T-helper 17 cell (primary cell): ENCODE measurements around the gene IRF7. TPM values are rescaled to one million over a fixed set of nuclear protein-coding genes. Genes with fewer than 3 reads are reported as not detected.
A peak's percentile ranks its signal among the peaks of the same experiment; 100 is the strongest.

Experiments used
- ATAC-seq: fragments of 150-1000 bp; cut with Tn5 transposase; 2 replicates; pipeline ENCODE4 v1.10.0; 2021; ENCODE audit warnings: mild to moderate bottlenecking, moderate library complexity
- DNase-seq, 3 donors: peaks; one replicate each; pipeline versions ENCODE4 v3.0.0 to v3.0.0-alpha.2; 2020 to 2021
- H3K9me3 ChIP-seq: one replicate; pipeline ENCODE4 v1.7.0; 2013; ENCODE audit warnings: low read length, mild to moderate bottlenecking; ENCODE audit not compliant: control insufficient read depth, poor library complexity, severe bottlenecking
- H3K27ac Mint-ChIP-seq: one replicate; pipeline ENCODE4 v1.8.0; 2022; ENCODE audit warnings: mild to moderate bottlenecking, moderate library complexity, mixed read lengths
- H3K27me3 Mint-ChIP-seq: one replicate; pipeline ENCODE4 v1.8.0; 2022; ENCODE audit warnings: mixed read lengths
- H3K36me3 Mint-ChIP-seq: one replicate; pipeline ENCODE4 v1.8.0; 2022; ENCODE audit warnings: low read depth, mixed read lengths
- H3K4me1 Mint-ChIP-seq: one replicate; pipeline ENCODE4 v1.8.0; 2022; ENCODE audit warnings: mild to moderate bottlenecking, mixed read lengths
- H3K4me3 Mint-ChIP-seq: one replicate; pipeline ENCODE4 v1.8.0; 2022; ENCODE audit warnings: mild to moderate bottlenecking, moderate library complexity, mixed read lengths
- total RNA-seq, 4 donors: library from RNA in 2 of 4; stranded (reverse) in 2 of 4; gene quantifications; one replicate each; pipeline ENCODE4 v1.2.3 and lab custom pipeline; 2022 to 2026

Gene IRF7
- total RNA-seq, 2 donors from 2014 or later, result 40.3 to 44.0 TPM

GRCh38 chr11:601573-602245 is 14.0 kb downstream of the IRF7 start:
- H3K27me3 Mint-ChIP-seq, result no peaks in the 10 kb centered on the region
- no peak for DNase-seq
- H3K9me3 ChIP-seq, result no peaks in the 10 kb centered on the region
- ATAC-seq, result no peak
- no peaks in the 10 kb centered on the region for H3K36me3 Mint-ChIP-seq
- no peak overlapping the region for H3K27ac Mint-ChIP-seq
- peaks cover 4% of the 10 kb centered on the region for H3K4me1 Mint-ChIP-seq
- no peak overlapping the region for H3K4me3 Mint-ChIP-seq

- DNase-seq (no peak), ATAC-seq (no peak)
- no peak overlapping the region for H3K4me3 Mint-ChIP-seq
- H3K9me3 ChIP-seq, result no peaks in the 10 kb centered on the region
- peaks cover 13% of the 10 kb centered on the region for H3K4me1 Mint-ChIP-seq
- H3K27ac Mint-ChIP-seq, result no peak overlapping the region
- H3K36me3 Mint-ChIP-seq, result peaks cover 2% of the 10 kb centered on the region
- H3K27me3 Mint-ChIP-seq, result no peaks in the 10 kb centered on the region
These were observed 17.6 kb downstream of the IRF7 start for GRCh38 chr11:598005-598680.

GRCh38 chr11:597166-597725 is 18.5 kb downstream of the IRF7 start:
- no peaks in the 10 kb centered on the region for H3K9me3 ChIP-seq
- Mint-ChIP-seq H3K4me1 (peaks cover 14% of the 10 kb centered on the region), H3K36me3 (peaks cover 4% of the 10 kb centered on the region), H3K27me3 (no peaks in the 10 kb centered on the region), H3K27ac (peak overlapping the region; percentile 67), H3K4me3 (no peak overlapping the region)
- peak; percentile 37 for ATAC-seq
- DNase-seq, result no peak

GRCh38 chr11:596374-596773 is 19.4 kb downstream of the IRF7 start:
- Mint-ChIP-seq H3K4me1 (peaks cover 15% of the 10 kb centered on the region), H3K4me3 (peak overlapping the region; percentile 49), H3K27ac (peak overlapping the region; percentile 67), H3K27me3 (no peaks in the 10 kb centered on the region), H3K36me3 (peaks cover 5% of the 10 kb centered on the region)
- H3K9me3 ChIP-seq, result no peaks in the 10 kb centered on the region
- peak; percentile 48 for ATAC-seq
- no peak for DNase-seq

GRCh38 chr11:595400-595799 is 20.4 kb downstream of the IRF7 start:
- DNase-seq (no peak), ATAC-seq (no peak)
- no peaks in the 10 kb centered on the region for H3K9me3 ChIP-seq
- Mint-ChIP-seq H3K4me3 (no peak overlapping the region), H3K36me3 (peaks cover 5% of the 10 kb centered on the region), H3K27ac (no peak overlapping the region), H3K4me1 (peaks cover 15% of the 10 kb centered on the region), H3K27me3 (no peaks in the 10 kb centered on the region)

GRCh38 chr11:593347-593746 is 22.4 kb downstream of the IRF7 start:
- no peak overlapping the region for H3K4me3 Mint-ChIP-seq
- no peaks in the 10 kb centered on the region for H3K9me3 ChIP-seq
- no peaks in the 10 kb centered on the region for H3K27me3 Mint-ChIP-seq
- DNase-seq, result no peak
- peak overlapping the region; percentile 43 for H3K27ac Mint-ChIP-seq
- peaks cover 7% of the 10 kb centered on the region for H3K36me3 Mint-ChIP-seq
- ATAC-seq, result no peak
- H3K4me1 Mint-ChIP-seq, result peaks cover 15% of the 10 kb centered on the region

GRCh38 chr11:592918-593317 is 22.8 kb downstream of the IRF7 start:
- no peaks in the 10 kb centered on the region for H3K9me3 ChIP-seq
- Mint-ChIP-seq H3K4me3 (no peak overlapping the region), H3K27me3 (no peaks in the 10 kb centered on the region), H3K27ac (peak overlapping the region; percentile 43), H3K36me3 (peaks cover 7% of the 10 kb centered on the region), H3K4me1 (peaks cover 19% of the 10 kb centered on the region)
- ATAC-seq, result no peak
- no peak for DNase-seq

GRCh38 chr11:592501-592900 is 23.2 kb downstream of the IRF7 start:
- H3K9me3 ChIP-seq, result no peaks in the 10 kb centered on the region
- Mint-ChIP-seq H3K27me3 (no peaks in the 10 kb centered on the region), H3K4me1 (peaks cover 23% of the 10 kb centered on the region), H3K27ac (no peak overlapping the region), H3K36me3 (peaks cover 7% of the 10 kb centered on the region), H3K4me3 (no peak overlapping the region)
- DNase-seq (no peak), ATAC-seq (no peak)

- Mint-ChIP-seq H3K27me3 (no peaks in the 10 kb centered on the region), H3K27ac (no peak overlapping the region), H3K4me3 (no peak overlapping the region), H3K36me3 (peaks cover 7% of the 10 kb centered on the region), H3K4me1 (peaks cover 21% of the 10 kb centered on the region)
- ATAC-seq (no peak), DNase-seq (no peak)
- no peaks in the 10 kb centered on the region for H3K9me3 ChIP-seq
These were observed 24.8 kb downstream of the IRF7 start for GRCh38 chr11:590997-591396.

- Mint-ChIP-seq H3K36me3 (peaks cover 7% of the 10 kb centered on the region), H3K27me3 (no peaks in the 10 kb centered on the region), H3K27ac (no peak overlapping the region), H3K4me1 (peaks cover 20% of the 10 kb centered on the region), H3K4me3 (no peak overlapping the region)
- no peak for DNase-seq
- ATAC-seq, result no peak
- H3K9me3 ChIP-seq, result no peaks in the 10 kb centered on the region
These were observed 26.0 kb downstream of the IRF7 start for GRCh38 chr11:589798-590197.

GRCh38 chr11:587978-588380 is 27.8 kb downstream of the IRF7 start:
- Mint-ChIP-seq H3K27me3 (no peaks in the 10 kb centered on the region), H3K4me3 (peak overlapping the region; percentile 49), H3K27ac (peak overlapping the region; percentile 94), H3K4me1 (peaks cover 21% of the 10 kb centered on the region), H3K36me3 (peaks cover 5% of the 10 kb centered on the region)
- no peaks in the 10 kb centered on the region for H3K9me3 ChIP-seq
- ATAC-seq (peak; percentile 91), DNase-seq (peak in 1 of 3 donors; percentile 57)

GRCh38 chr11:587546-587945 is 28.2 kb downstream of the IRF7 start:
- Mint-ChIP-seq H3K27ac (peak overlapping the region; percentile 94), H3K4me1 (peaks cover 21% of the 10 kb centered on the region), H3K4me3 (peak overlapping the region; percentile 49), H3K36me3 (peaks cover 5% of the 10 kb centered on the region), H3K27me3 (no peaks in the 10 kb centered on the region)
- no peaks in the 10 kb centered on the region for H3K9me3 ChIP-seq
- DNase-seq (no peak), ATAC-seq (peak; percentile 9)

GRCh38 chr11:586376-587316 is 29.1 kb downstream of the IRF7 start:
- Mint-ChIP-seq H3K27ac (peak overlapping the region; percentile 94), H3K36me3 (peaks cover 2% of the 10 kb centered on the region), H3K4me1 (peaks cover 22% of the 10 kb centered on the region), H3K27me3 (no peaks in the 10 kb centered on the region), H3K4me3 (no peak overlapping the region)
- no peak for DNase-seq
- H3K9me3 ChIP-seq, result no peaks in the 10 kb centered on the region
- no peak for ATAC-seq
